Activated CD4-positive, alpha-beta T cell treated with anti-CD3 and anti-CD28 coated beads, Interleukin-2, amount 10 ng/mL, durations not matched to agents 24 days and 14 days (primary cell): Measurements from ENCODE around the gene MITF. TPM values are rescaled to one million over a fixed set of nuclear protein-coding genes. Genes with fewer than 3 reads are reported as not detected.

Experiments
- DNase-seq: peaks from one replicate; pipeline ENCODE4 v3.0.0; 2022
- H3K27ac Mint-ChIP-seq: one replicate; pipeline ENCODE4 v1.8.0; 2022; ENCODE audit warnings: mild to moderate bottlenecking, mixed read lengths
- H3K27me3 Mint-ChIP-seq: one replicate; pipeline ENCODE4 v1.8.0; 2022; ENCODE audit warnings: mixed read lengths
- H3K36me3 Mint-ChIP-seq: one replicate; pipeline ENCODE4 v1.8.0; 2022; ENCODE audit warnings: low read depth, mild to moderate bottlenecking, mixed read lengths
- H3K4me1 Mint-ChIP-seq: one replicate; pipeline ENCODE4 v1.8.0; 2021; ENCODE audit warnings: mixed read lengths
- H3K4me3 Mint-ChIP-seq: one replicate; pipeline ENCODE4 v1.8.0; 2022; ENCODE audit warnings: mild to moderate bottlenecking, moderate library complexity, mixed read lengths
- H3K9me3 Mint-ChIP-seq: one replicate; pipeline ENCODE4 v1.8.0; 2021; ENCODE audit warnings: mixed read lengths
- intact Hi-C: fragments of 100-400 bp; cut with micrococcal nuclease; formaldehyde crosslinking; loops from one replicate; pipeline ENCODE4 v1.15.1; 2023
- total RNA-seq: library from RNA; stranded (reverse); gene quantifications from 2 replicates; pipeline ENCODE4 v1.2.3, GENCODE V29; 2022

Gene MITF
- total RNA-seq, 1 donor from 2014 or later, result 0.16 TPM

DNA sequence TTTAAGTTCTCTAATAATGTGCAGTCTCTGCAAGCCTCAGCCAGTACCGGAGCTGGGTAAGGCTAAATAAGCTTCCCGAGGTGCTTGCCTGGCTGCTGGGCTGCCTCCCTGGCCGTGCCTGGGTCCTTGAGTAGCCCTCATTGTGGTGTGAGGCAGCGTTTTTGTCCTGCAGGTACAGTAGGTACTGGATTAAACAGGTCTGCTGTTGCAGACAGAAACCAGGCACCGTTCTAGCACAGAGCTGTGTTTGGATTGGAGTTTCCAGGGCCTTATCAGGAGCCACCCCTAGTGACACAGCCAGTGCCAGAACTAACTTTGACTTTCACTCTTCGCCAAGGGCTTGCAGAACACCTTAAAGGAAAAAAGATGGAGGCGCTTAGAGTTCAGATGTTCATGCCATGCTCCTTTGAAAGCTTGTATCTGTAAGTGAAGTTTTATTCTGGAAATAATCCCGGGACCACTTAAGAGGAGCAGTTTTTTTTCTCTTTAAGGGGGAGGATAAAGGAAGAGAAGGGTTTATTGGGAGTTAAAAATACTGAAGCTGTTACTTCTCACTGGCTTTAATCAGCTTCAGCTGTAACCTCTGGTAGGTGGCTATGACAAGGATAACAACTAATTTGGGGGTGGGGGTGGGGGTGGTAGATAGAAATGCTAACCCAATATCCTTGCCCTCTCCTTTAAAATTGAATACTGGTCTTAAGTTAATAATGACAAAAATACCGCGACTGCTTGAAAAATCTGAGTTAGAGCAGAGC is 126.8 kb downstream of the MITF start:
- no peak overlapping the region for H3K27ac Mint-ChIP-seq
- H3K27me3 Mint-ChIP-seq, result no peaks in the 10 kb centered on the region
- no peaks in the 10 kb centered on the region for H3K4me1 Mint-ChIP-seq
- H3K9me3 Mint-ChIP-seq, result no peaks in the 10 kb centered on the region
- intact Hi-C loops, result no loop called here
- no peaks in the 10 kb centered on the region for H3K36me3 Mint-ChIP-seq
- H3K4me3 Mint-ChIP-seq, result no peak overlapping the region
- no peak for DNase-seq

DNA sequence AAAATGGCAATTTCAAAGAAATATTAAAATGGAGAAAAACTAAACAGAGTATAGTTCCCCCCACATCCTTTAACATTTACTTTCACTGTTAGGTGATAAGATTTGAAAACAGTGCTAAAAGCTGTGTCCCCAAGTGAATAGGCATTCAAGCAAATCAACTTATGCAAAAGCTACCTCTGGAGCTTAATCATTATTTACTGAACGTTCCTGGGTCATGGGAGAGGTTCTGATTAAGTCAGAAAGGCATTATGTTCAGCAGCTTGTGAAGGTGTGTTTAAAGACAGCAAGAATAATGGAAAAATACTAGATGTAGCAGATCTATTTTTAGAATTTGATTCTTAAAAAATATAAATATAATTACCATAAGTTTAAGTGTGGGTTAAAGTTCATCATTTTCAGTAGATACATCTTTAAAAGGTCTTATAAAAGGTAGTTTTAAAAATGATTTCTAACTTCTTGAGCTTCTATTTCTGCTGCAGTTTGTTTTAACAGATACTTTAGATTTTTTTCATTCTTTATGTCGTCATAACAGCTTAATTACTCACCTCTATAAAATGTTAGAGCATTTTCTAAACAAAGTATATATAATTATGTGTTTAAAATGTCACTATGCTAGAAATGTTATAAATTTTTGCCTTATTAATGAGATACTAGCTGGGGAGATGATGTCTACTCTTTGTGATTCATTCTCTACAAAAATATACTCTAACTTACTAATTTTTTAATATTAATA is 127.9 kb downstream of the MITF start:
- H3K9me3 Mint-ChIP-seq, result no peaks in the 10 kb centered on the region
- intact Hi-C loops, result no loop called here
- H3K27me3 Mint-ChIP-seq, result no peaks in the 10 kb centered on the region
- H3K4me3 Mint-ChIP-seq, result no peak overlapping the region
- H3K27ac Mint-ChIP-seq, result no peak overlapping the region
- H3K4me1 Mint-ChIP-seq, result no peaks in the 10 kb centered on the region
- no peaks in the 10 kb centered on the region for H3K36me3 Mint-ChIP-seq
- no peak for DNase-seq

DNA sequence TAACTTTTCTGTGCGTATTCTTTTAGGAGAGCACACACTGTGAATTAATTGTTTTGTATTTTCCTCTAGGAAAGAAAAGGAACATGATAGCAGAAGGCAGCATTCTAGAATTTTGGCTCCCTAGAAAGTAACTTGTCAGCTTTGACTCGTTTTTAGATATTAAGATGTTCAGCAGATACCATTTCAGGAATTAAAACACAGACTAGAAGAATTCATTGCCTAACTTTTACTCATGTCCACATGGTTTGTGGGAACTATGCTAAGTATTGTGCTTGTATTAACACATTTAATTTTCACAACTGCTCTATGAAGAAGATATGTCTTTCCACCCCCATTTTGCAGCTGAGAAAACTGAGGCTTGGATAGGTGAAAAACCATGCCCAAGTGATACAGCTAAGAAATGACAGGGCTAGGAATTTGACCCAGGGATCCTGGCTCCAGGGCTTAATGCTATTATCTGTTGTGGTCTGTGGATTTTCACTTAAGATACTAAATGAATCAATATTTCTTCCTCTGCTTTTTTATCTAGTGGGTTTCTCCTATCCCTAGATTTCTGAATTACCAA is 128.8 kb downstream of the MITF start:
- Mint-ChIP-seq H3K27ac (no peak overlapping the region), H3K4me3 (no peak overlapping the region), H3K9me3 (no peaks in the 10 kb centered on the region), H3K27me3 (no peaks in the 10 kb centered on the region), H3K4me1 (no peaks in the 10 kb centered on the region), H3K36me3 (no peaks in the 10 kb centered on the region)
- intact Hi-C loops, result no loop called here
- no peak for DNase-seq

DNA sequence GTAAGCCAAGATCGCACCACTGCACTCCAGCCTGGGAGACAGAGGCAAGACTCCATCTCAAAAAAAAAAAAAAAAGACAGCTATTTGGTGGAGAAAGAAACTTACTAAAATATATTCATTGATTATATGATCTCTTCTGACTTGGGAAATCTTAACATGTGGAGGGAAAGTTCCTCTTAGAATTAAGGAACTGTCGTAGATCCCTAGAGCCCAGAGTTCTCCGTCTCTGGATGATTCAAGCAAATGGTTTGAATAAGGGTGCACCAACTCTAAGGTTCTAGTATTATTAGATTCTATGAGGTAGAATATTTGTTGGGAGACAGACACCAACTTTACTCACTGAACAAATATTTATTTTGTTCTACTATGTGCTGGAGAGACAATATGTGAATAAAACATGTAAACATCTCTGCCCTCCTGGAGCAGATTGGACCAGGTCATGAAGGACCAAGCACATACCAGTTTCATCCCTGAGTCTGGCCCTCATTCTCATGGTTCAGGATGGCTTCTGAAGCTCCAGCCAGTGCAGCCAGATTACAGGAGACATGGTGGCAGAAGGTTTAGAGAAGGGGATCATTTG is 129.7 kb downstream of the MITF start:
- H3K4me3 Mint-ChIP-seq, result no peak overlapping the region
- H3K9me3 Mint-ChIP-seq, result no peaks in the 10 kb centered on the region
- no peak for DNase-seq
- H3K27me3 Mint-ChIP-seq, result no peaks in the 10 kb centered on the region
- H3K27ac Mint-ChIP-seq, result no peak overlapping the region
- no peaks in the 10 kb centered on the region for H3K4me1 Mint-ChIP-seq
- H3K36me3 Mint-ChIP-seq, result no peaks in the 10 kb centered on the region
- intact Hi-C loops, result no loop called here

DNA sequence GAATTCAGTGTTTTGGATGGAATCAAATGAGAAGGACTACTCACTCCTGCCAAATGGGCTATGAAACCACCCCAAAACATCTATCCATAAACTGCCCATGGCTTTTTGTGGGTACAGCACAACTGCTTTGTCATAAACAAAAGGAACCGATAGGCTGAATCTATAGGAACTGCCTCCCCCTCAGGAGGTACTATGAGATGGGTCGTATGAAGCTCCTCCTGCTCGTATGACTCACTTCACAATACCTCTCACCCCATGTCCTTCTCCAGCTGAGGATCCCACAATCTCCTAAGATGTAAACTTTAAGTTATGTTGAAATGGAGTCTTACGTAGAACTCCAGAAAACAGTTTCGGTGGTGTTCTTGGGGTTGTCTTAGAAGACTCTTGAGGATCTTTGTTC is 130.4 kb downstream of the MITF start:
- no peak for DNase-seq
- H3K4me3 Mint-ChIP-seq, result no peak overlapping the region
- intact Hi-C loops, result no loop called here
- no peaks in the 10 kb centered on the region for H3K9me3 Mint-ChIP-seq
- H3K27ac Mint-ChIP-seq, result no peak overlapping the region
- no peaks in the 10 kb centered on the region for H3K4me1 Mint-ChIP-seq
- H3K27me3 Mint-ChIP-seq, result no peaks in the 10 kb centered on the region
- H3K36me3 Mint-ChIP-seq, result no peaks in the 10 kb centered on the region

DNA sequence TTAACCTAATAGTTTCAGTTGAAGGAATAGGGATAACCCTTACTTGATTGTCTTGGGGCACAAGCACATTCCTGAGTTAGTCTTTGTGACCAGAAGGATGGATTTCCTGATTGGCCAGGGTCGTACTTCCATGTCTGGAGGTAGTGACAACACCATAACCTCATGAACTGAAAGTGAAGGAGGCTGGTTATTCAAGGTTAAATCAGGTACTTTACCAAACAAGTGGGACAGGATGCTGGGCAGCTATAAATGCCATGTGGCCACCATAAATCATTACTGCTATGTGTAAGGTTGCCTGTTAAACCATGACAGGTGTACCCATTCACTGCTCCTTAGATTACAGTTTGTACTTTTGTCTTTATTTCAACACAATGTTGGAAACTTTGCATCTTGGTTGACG is 132.0 kb downstream of the MITF start:
- DNase-seq, result no peak
- intact Hi-C loops, result no loop called here
- Mint-ChIP-seq H3K27ac (no peak overlapping the region), H3K36me3 (no peaks in the 10 kb centered on the region), H3K4me1 (no peaks in the 10 kb centered on the region), H3K9me3 (no peaks in the 10 kb centered on the region), H3K4me3 (no peak overlapping the region), H3K27me3 (no peaks in the 10 kb centered on the region)

DNA sequence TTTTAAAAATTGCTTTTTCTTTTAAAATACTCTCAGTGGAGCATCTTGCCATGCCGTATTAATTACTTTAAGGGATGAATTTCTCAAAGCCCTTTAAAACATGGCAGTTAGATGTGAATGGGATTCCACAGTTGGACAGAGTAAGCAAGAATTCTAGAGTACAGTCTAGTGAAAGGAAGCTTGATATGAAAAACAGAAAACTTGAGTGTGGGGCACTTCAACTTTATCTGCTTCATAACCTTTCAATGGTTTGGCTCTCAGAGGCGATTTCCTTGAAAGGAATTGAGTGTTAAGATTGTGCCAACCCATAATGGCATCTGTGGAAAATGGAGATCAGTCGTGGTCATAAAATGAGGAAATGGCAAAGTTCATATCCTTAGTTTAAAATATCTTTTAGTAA is 132.6 kb downstream of the MITF start:
- Mint-ChIP-seq H3K4me1 (no peaks in the 10 kb centered on the region), H3K9me3 (no peaks in the 10 kb centered on the region), H3K27me3 (no peaks in the 10 kb centered on the region), H3K4me3 (no peak overlapping the region), H3K36me3 (no peaks in the 10 kb centered on the region), H3K27ac (no peak overlapping the region)
- DNase-seq, result no peak
- intact Hi-C loops, result no loop called here

DNA sequence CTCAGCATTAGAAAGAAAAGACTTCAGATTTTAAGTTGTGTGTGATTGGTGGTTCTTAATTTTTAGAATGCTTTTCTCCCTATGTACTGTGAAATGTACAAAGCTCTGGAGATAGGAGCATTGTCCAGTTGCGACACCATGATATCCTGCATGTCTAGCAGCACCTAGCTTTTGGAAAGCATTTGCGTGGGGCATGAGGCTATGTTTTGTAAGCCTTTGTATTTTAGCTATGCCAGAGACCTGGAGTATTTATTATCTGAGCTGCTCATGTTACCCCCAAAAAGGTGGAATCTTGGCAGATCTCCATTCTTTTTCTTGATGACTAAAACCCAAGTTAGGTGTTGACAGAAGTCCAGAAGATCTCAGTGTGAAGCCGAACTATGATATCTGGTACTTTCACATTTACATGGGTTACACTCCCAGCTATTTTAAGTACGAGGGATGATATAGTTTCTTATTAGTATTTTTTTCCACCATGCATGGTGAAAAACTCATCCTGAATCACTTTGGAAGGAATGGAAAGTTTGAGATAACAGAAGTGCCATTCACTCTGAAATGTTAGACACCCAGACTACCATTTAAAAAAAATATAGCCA is 133.6 kb downstream of the MITF start:
- intact Hi-C loops, result no loop called here
- no peak overlapping the region for H3K4me3 Mint-ChIP-seq
- no peaks in the 10 kb centered on the region for H3K27me3 Mint-ChIP-seq
- no peaks in the 10 kb centered on the region for H3K36me3 Mint-ChIP-seq
- no peaks in the 10 kb centered on the region for H3K9me3 Mint-ChIP-seq
- no peaks in the 10 kb centered on the region for H3K4me1 Mint-ChIP-seq
- DNase-seq, result no peak
- no peak overlapping the region for H3K27ac Mint-ChIP-seq

DNA sequence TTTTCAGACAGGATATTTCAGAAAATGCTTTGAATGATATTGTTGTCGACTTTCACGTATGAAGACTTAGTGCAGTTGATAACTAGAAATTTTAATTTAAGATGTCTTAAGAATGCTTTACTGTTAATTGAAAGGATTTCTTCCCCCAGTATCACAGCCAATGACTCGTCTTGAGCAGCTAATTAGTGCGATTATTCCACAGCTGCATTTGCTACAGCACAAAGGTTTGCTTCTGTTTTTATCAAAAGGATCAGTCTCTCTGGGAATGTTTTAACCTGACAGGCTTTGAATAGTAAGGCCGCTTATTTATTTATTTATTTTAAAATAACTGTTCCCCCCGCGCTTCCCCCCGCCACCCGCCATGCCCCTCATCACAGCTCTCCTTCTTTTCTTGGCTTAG is 136.8 kb downstream of the MITF start:
- H3K4me1 Mint-ChIP-seq, result no peaks in the 10 kb centered on the region

DNA sequence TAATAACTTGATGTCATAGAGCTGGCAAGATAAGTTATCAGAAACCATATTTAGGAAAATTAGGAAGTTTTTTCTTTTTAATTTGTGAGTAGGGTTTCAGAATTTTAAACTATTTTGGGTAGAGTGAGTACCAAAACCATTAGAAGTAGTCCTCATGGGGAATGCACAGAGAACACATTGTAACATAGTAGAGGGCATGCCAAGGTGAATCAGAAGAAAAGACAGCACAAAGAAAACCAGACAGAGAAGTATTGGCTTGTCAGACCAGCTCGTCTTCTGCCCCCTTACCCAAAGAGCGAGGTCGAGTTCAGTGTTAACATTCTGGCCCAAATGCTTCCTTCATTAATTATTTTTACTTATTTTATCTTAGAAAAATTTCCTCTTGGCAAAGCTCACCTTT is 139.0 kb downstream of the MITF start:
- no peak for DNase-seq
- Mint-ChIP-seq H3K4me1 (no peaks in the 10 kb centered on the region), H3K27me3 (no peaks in the 10 kb centered on the region), H3K27ac (no peak overlapping the region), H3K36me3 (no peaks in the 10 kb centered on the region), H3K4me3 (no peak overlapping the region), H3K9me3 (no peaks in the 10 kb centered on the region)
- intact Hi-C loops, result no loop called here

More for the DNA sequence above, 136.8 kb downstream of the MITF start:
- Mint-ChIP-seq H3K36me3 (no peaks in the 10 kb centered on the region), H3K4me3 (no peak overlapping the region), H3K27me3 (no peaks in the 10 kb centered on the region), H3K27ac (no peak overlapping the region), H3K9me3 (no peaks in the 10 kb centered on the region)
- intact Hi-C loops, result no loop called here
- DNase-seq, result no peak

DNA sequence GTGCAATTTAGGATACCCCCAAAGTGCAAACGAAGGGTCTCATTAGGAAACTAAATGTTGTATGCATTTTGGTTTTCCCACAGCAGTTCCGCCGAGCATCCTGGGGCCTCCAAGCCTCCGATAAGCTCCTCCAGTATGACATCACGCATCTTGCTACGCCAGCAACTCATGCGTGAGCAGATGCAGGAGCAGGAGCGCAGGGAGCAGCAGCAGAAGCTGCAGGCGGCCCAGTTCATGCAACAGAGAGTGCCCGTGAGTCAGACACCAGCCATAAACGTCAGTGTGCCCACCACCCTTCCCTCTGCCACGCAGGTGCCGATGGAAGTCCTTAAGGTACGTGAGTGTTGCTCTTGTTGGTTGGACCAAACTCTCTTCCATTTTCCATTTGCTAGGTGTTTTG is 139.8 kb downstream of the MITF start:
- no peaks in the 10 kb centered on the region for H3K27me3 Mint-ChIP-seq
- H3K36me3 Mint-ChIP-seq, result no peaks in the 10 kb centered on the region
- H3K27ac Mint-ChIP-seq, result no peak overlapping the region
- intact Hi-C loops, result no loop called here
- H3K4me1 Mint-ChIP-seq, result no peaks in the 10 kb centered on the region
- no peak for DNase-seq
- no peaks in the 10 kb centered on the region for H3K9me3 Mint-ChIP-seq
- H3K4me3 Mint-ChIP-seq, result no peak overlapping the region

DNA sequence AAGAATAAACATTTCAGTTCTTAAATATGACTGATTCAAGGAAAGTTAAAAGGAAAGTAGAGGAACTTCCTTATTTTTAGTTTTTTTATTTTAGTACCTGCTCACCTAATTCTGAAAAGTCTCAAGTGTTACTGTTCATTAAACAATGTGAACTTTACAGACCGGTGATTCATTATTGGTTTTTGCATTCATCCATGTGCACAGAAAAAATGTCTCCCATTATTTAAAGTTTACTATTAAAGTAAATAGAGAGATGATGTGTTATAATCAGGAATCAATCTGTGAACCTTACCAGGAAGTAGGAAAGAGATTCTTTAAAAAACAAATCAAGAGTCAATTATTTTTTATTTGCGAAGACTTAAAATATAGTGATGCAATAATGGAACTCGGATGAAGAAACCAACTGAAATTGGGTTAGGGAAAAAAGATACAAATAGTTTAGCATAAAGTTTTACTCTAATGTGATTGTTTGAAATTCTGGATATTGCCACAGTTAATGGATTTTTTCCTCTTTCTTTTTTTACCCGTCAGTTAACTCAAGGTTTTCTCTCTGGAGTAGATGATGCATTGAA is 140.9 kb downstream of the MITF start:
- H3K27ac Mint-ChIP-seq, result no peak overlapping the region
- no peaks in the 10 kb centered on the region for H3K4me1 Mint-ChIP-seq
- H3K36me3 Mint-ChIP-seq, result no peaks in the 10 kb centered on the region
- intact Hi-C loops, result no loop called here
- no peak for DNase-seq
- no peaks in the 10 kb centered on the region for H3K9me3 Mint-ChIP-seq
- no peak overlapping the region for H3K4me3 Mint-ChIP-seq
- no peaks in the 10 kb centered on the region for H3K27me3 Mint-ChIP-seq

DNA sequence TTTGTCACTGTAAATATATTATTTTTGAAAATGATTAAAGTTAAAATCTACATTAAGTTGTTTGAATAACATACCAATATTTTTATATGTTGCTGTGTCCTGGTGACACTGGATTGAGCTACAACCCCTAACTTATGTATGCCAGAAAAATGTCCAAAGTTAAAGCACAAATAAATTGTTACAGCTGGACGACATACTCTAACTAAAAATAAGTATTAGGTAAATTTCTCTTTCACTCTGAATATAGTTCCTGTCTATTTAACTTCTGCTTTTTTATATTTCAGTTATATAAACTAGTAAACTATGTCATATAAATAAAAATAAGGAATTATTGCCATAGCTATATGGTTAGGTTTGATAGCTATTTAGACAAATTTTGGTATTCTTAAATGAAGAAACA is 141.8 kb downstream of the MITF start:
- DNase-seq, result no peak
- intact Hi-C loops, result no loop called here

More for the DNA sequence above, 141.8 kb downstream of the MITF start:
- H3K4me3 Mint-ChIP-seq, result no peak overlapping the region
- H3K27ac Mint-ChIP-seq, result no peak overlapping the region
- H3K9me3 Mint-ChIP-seq, result no peaks in the 10 kb centered on the region
- H3K27me3 Mint-ChIP-seq, result no peaks in the 10 kb centered on the region
- no peaks in the 10 kb centered on the region for H3K36me3 Mint-ChIP-seq
- no peaks in the 10 kb centered on the region for H3K4me1 Mint-ChIP-seq
